Measurements from ENCODE around the gene SEMA5B. TPM values are rescaled to one million over a fixed set of nuclear protein-coding genes. Genes with fewer than 3 reads are reported as not detected.

The SEMA5B gene
- polyA plus RNA-seq, 1 donor (not counting 4 experiments of a cell fraction or from before 2014, with no cell fraction given), result 0.04 TPM

DNA sequence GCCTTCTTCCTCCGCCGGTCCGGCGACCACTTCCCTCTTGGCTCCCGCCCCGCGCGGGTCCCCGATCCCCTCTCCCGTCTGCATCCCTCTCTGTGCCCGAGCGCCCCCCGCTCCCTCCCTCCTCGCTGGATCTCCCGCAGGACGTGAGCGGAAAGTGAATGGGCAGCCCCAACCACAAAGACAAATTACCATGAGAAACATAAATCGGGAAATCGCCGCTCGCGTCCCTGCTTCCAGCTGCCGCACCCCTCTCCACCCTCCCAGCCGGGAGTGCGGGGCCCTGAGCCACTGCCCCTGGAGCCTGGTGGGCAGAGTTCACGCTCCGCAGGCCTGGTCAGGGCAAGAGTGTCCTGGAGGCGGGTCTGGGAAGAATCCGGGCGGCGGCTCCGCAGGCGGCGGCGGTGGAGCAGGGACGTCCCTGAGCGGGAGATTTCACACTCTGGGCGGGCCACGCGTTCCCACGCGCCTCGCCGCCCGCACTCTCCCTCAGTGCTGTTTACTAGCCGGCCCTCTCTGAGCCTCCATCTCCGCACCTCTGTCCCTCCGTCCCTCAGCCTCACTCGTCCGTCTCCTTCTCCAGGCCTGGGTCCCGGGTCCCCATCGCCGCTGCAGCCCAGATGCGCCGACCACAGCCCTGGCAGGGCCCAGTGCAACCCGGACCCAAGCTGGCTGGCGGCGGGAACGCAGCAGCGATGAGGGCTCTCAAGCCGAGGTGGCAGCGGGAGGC, 835 bp downstream of the SEMA5B start:
- peak; percentile 100 for TF ChIP-seq EZH2 (IDR thresholded peaks at IDR 0.05; ENCODE audit: low read length)
- no peak for TF ChIP-seq CTCF (optimal IDR thresholded peaks at IDR 0.05 in 1 of 3, IDR thresholded peaks at IDR 0.05 in 1 of 3, conservative IDR thresholded peaks at IDR 0.05 in 1 of 3; ENCODE audit: extremely low read depth in 1 of 3, insufficient read depth in 2 of 3, low read length in 3 of 3)
- H3K36me3 ChIP-seq (ENCODE audit: control insufficient read depth in 2 of 2, extremely low read depth in 1 of 2, insufficient read depth in 2 of 2, low read length in 2 of 2), result no peaks in the 10 kb centered on the region
- H3K4me3 ChIP-seq (ENCODE audit: control insufficient read depth in 2 of 3, extremely low read depth in 1 of 3, insufficient read depth in 2 of 3, low read depth in 1 of 3, low read length in 3 of 3), result peak overlapping the region; percentile 34 to 65 (median 63)
- no peaks in the 10 kb centered on the region for H3K9me3 ChIP-seq (ENCODE audit: control insufficient read depth, low read depth, low read length)
- H3K9me1 ChIP-seq (ENCODE audit: control insufficient read depth, extremely low read depth, insufficient read depth, low read length), result no peaks in the 10 kb centered on the region
- H3K79me2 ChIP-seq (ENCODE audit: control insufficient read depth, insufficient read depth, low read length), result no peaks in the 10 kb centered on the region
- H2AFZ ChIP-seq (ENCODE audit: control insufficient read depth, low read length), result peak overlapping the region; percentile 52
- H3K27ac ChIP-seq (ENCODE audit: control insufficient read depth, insufficient read depth, low read length), result no peak overlapping the region
- peaks cover 80% of the 10 kb centered on the region for H3K27me3 ChIP-seq (ENCODE audit: control insufficient read depth, extremely low read depth, insufficient read depth, low read length)
- FAIRE-seq (no peak), DNase-seq (ENCODE audit: low read depth, low spot score) (no peak)
- dilution Hi-C loops (cut with MboI; ENCODE audit: extremely low pct_ligation_motif_present, low sequenced_read_pairs), result no loop called here
- peak overlapping the region; percentile 95 for H3K4me2 ChIP-seq (ENCODE audit: control insufficient read depth, extremely low read depth, insufficient read depth, low read depth, low read length)
- H3K9ac ChIP-seq (ENCODE audit: control insufficient read depth, extremely low read depth, insufficient read depth, low read length), result peak overlapping the region; percentile 13
- H4K20me1 ChIP-seq (ENCODE audit: control insufficient read depth, extremely low read depth, insufficient read depth, low read length), result peaks cover 4% of the 10 kb centered on the region
- H3K4me1 ChIP-seq (ENCODE audit: control insufficient read depth, extremely low read depth, insufficient read depth, low read length), result peaks cover 16% of the 10 kb centered on the region

- DNase-seq (ENCODE audit: low read depth, low spot score), result no peak
- H3K79me2 ChIP-seq (ENCODE audit: control insufficient read depth, insufficient read depth, low read length), result no peaks in the 10 kb centered on the region
- FAIRE-seq, result no peak
- TF ChIP-seq CTCF (optimal IDR thresholded peaks at IDR 0.05 in 1 of 3, IDR thresholded peaks at IDR 0.05 in 1 of 3, conservative IDR thresholded peaks at IDR 0.05 in 1 of 3; ENCODE audit: extremely low read depth in 1 of 3, insufficient read depth in 2 of 3, low read length in 3 of 3) (no peak), EZH2 (IDR thresholded peaks at IDR 0.05; ENCODE audit: low read length) (no peak)
- H3K27me3 ChIP-seq (ENCODE audit: control insufficient read depth, extremely low read depth, insufficient read depth, low read length), result peaks cover 82% of the 10 kb centered on the region
- H3K9me1 ChIP-seq (ENCODE audit: control insufficient read depth, extremely low read depth, insufficient read depth, low read length), result no peaks in the 10 kb centered on the region
- no peaks in the 10 kb centered on the region for H3K36me3 ChIP-seq (ENCODE audit: control insufficient read depth in 2 of 2, extremely low read depth in 1 of 2, insufficient read depth in 2 of 2, low read length in 2 of 2)
- peaks cover 16% of the 10 kb centered on the region for H3K4me1 ChIP-seq (ENCODE audit: control insufficient read depth, extremely low read depth, insufficient read depth, low read length)
- no peak overlapping the region for H3K27ac ChIP-seq (ENCODE audit: control insufficient read depth, insufficient read depth, low read length)
- no peaks in the 10 kb centered on the region for H3K9me3 ChIP-seq (ENCODE audit: control insufficient read depth, low read depth, low read length)
- H3K9ac ChIP-seq (ENCODE audit: control insufficient read depth, extremely low read depth, insufficient read depth, low read length), result no peak overlapping the region
- H3K4me2 ChIP-seq (ENCODE audit: control insufficient read depth, extremely low read depth, insufficient read depth, low read depth, low read length), result peak overlapping the region; percentile 95
- dilution Hi-C loops (cut with MboI; ENCODE audit: extremely low pct_ligation_motif_present, low sequenced_read_pairs), result no loop called here
- H2AFZ ChIP-seq (ENCODE audit: control insufficient read depth, low read length), result no peak overlapping the region
- no peak overlapping the region for H3K4me3 ChIP-seq (ENCODE audit: control insufficient read depth in 2 of 3, extremely low read depth in 1 of 3, insufficient read depth in 2 of 3, low read depth in 1 of 3, low read length in 3 of 3)
- peaks cover 4% of the 10 kb centered on the region for H4K20me1 ChIP-seq (ENCODE audit: control insufficient read depth, extremely low read depth, insufficient read depth, low read length)
Measured at GRCh38 chr3:123025642-123026521, 1.7 kb downstream of the SEMA5B start.
